Measurements from ENCODE around the gene YEATS2. TPM values are rescaled to one million over a fixed set of nuclear protein-coding genes. Genes with fewer than 3 reads are reported as not detected.

Gene YEATS2
- total RNA-seq, 1 donor from 2014 or later, result 23.8 TPM

- Histone ChIP-seq H3K9me3 (no peaks in the 10 kb centered on the region), H3K4me3 (no peak overlapping the region), H3K27ac (no peak overlapping the region), H3K27me3 (no peaks in the 10 kb centered on the region), H3K36me3 (peaks cover 0 to 8% of the 10 kb centered on the region in 2 donors), H3K4me1 (no peaks in the 10 kb centered on the region)
- no peak for DNase-seq (ENCODE audit: extremely low spot score in 2 of 2)
- no peak for TF ChIP-seq CTCF (IDR thresholded peaks at IDR 0.05)
- TF ChIP-seq POLR2A (IDR thresholded peaks at IDR 0.05), result no peak
- no peak for TF ChIP-seq POLR2AphosphoS5 (IDR thresholded peaks at IDR 0.05; ENCODE audit: insufficient read depth in 1 of 2, low read depth in 1 of 2)
- intact Hi-C loops (cut with DNase I), result no loop called here
These were observed 13.9 kb downstream of the YEATS2 start for GRCh38 chr3:183711516-183711915.

- TF ChIP-seq POLR2AphosphoS5 (IDR thresholded peaks at IDR 0.05; ENCODE audit: insufficient read depth in 1 of 2, low read depth in 1 of 2), result no peak
- TF ChIP-seq CTCF (IDR thresholded peaks at IDR 0.05), result no peak
- TF ChIP-seq POLR2A (IDR thresholded peaks at IDR 0.05), result no peak
- Histone ChIP-seq H3K4me1 (no peaks in the 10 kb centered on the region), H3K4me3 (no peak overlapping the region), H3K36me3 (peaks cover 0 to 39% of the 10 kb centered on the region in 2 donors), H3K27me3 (no peaks in the 10 kb centered on the region), H3K27ac (no peak overlapping the region), H3K9me3 (no peaks in the 10 kb centered on the region)
- intact Hi-C loops (cut with DNase I), result no loop called here
- no peak for DNase-seq (ENCODE audit: extremely low spot score in 2 of 2)
These were observed 17.0 kb downstream of the YEATS2 start for GRCh38 chr3:183714622-183715021.

GRCh38 chr3:183718012-183718411 lies 20.4 kb downstream of the YEATS2 start:
- Histone ChIP-seq H3K9me3 (no peaks in the 10 kb centered on the region), H3K27ac (no peak overlapping the region), H3K4me1 (no peaks in the 10 kb centered on the region), H3K27me3 (no peaks in the 10 kb centered on the region), H3K36me3 (peaks cover 0 to 57% of the 10 kb centered on the region in 2 donors), H3K4me3 (no peak overlapping the region)
- intact Hi-C loops (cut with DNase I), result no loop called here
- DNase-seq (ENCODE audit: extremely low spot score in 2 of 2), result no peak
- TF ChIP-seq POLR2AphosphoS5 (IDR thresholded peaks at IDR 0.05; ENCODE audit: insufficient read depth in 1 of 2, low read depth in 1 of 2), result no peak
- no peak for TF ChIP-seq POLR2A (IDR thresholded peaks at IDR 0.05)
- no peak for TF ChIP-seq CTCF (IDR thresholded peaks at IDR 0.05)

- H3K4me1 ChIP-seq, result no peaks in the 10 kb centered on the region
- no peak overlapping the region for H3K4me3 ChIP-seq
- TF ChIP-seq CTCF (IDR thresholded peaks at IDR 0.05), result no peak
- no peak for TF ChIP-seq POLR2AphosphoS5 (IDR thresholded peaks at IDR 0.05; ENCODE audit: insufficient read depth in 1 of 2, low read depth in 1 of 2)
- TF ChIP-seq POLR2A (IDR thresholded peaks at IDR 0.05), result no peak
- peaks cover 0 to 48% of the 10 kb centered on the region in 2 donors for H3K36me3 ChIP-seq
- no peak overlapping the region for H3K27ac ChIP-seq
- no peaks in the 10 kb centered on the region for H3K27me3 ChIP-seq
- H3K9me3 ChIP-seq, result no peaks in the 10 kb centered on the region
- DNase-seq (ENCODE audit: extremely low spot score in 2 of 2), result no peak
- intact Hi-C loops (cut with DNase I), result no loop called here
These were observed 27.8 kb downstream of the YEATS2 start for GRCh38 chr3:183725387-183725786.

GRCh38 chr3:183728204-183728603 lies 30.6 kb downstream of the YEATS2 start:
- no peaks in the 10 kb centered on the region for H3K9me3 ChIP-seq
- intact Hi-C loops (cut with DNase I), result no loop called here
- peaks cover 0 to 39% of the 10 kb centered on the region in 2 donors for H3K36me3 ChIP-seq
- no peak overlapping the region for H3K27ac ChIP-seq
- TF ChIP-seq POLR2AphosphoS5 (IDR thresholded peaks at IDR 0.05; ENCODE audit: insufficient read depth in 1 of 2, low read depth in 1 of 2) (no peak), POLR2A (IDR thresholded peaks at IDR 0.05) (no peak), CTCF (IDR thresholded peaks at IDR 0.05) (no peak)
- no peak overlapping the region for H3K4me3 ChIP-seq
- no peaks in the 10 kb centered on the region for H3K27me3 ChIP-seq
- no peaks in the 10 kb centered on the region for H3K4me1 ChIP-seq
- DNase-seq (ENCODE audit: extremely low spot score in 2 of 2), result no peak
